ENCODE data around the gene NEDD4L.

The NEDD4L gene

DNA sequence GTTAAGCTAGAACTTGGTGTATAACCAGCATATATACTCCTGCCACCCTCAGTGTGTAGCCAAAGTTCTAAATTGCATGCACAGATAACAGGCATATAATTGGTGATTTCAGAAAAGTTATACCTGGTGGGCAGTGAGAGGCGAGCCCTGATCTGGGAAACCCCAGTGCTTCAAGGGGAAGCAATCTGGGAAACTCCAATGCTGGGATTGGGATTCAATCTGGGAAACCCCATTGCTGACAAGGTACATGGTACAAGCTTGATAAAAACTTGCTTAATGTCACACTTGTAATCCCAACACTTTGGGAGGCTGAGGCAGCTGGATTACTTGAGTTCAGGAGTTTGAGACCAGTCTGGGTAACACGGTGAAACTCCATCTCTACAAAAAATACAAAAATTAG is 147.6 kb downstream of the NEDD4L start:
- no peak for DNase-seq (ENCODE audit: low spot score in 2 of 2)
- Histone ChIP-seq H3K4me1 (peaks cover 3% of the 10 kb centered on the region), H3K36me3 (replicated peaks) (no peaks in the 10 kb centered on the region), H3K9me3 (no peaks in the 10 kb centered on the region), H3K27me3 (ENCODE audit: low read depth) (peaks cover 2% of the 10 kb centered on the region; the same call in 1 of the 2 replicates), H3K4me3 (no peak overlapping the region)
- in situ Hi-C loops (cut with MboI; ENCODE audit: low sequenced_read_pairs), result loop anchor here (25.0 kb wide), 2 partner anchors 296 to 304 kb away; no protein-coding TSS in a partner anchor

DNA sequence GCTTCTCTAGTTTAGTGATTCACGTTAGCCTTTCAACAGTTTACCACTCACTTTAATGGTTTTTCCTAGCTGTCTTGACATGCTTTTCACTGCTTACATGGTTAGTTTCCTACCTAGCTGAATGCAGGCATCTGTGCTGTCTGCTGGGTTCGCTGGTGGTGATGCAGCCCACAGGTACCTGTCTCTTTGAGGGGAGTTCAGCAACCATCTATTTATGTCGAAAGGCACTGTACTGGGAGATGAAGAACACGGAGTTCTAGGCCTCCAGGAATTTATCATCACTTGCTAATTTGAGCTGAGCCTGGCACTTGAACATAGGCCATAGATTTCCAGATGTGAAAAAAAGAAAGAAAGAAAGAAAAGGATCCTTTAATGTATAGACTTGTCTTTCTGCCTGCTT is 148.5 kb downstream of the NEDD4L start:
- Histone ChIP-seq H3K36me3 (replicated peaks) (no peaks in the 10 kb centered on the region), H3K4me3 (no peak overlapping the region), H3K9me3 (no peaks in the 10 kb centered on the region), H3K4me1 (peaks cover 3% of the 10 kb centered on the region), H3K27me3 (ENCODE audit: low read depth) (peaks cover 2% of the 10 kb centered on the region; the same call in 1 of the 2 replicates)
- in situ Hi-C loops (cut with MboI; ENCODE audit: low sequenced_read_pairs), result loop anchor here (25.0 kb wide), 2 partner anchors 295 to 305 kb away; no protein-coding TSS in a partner anchor
- no peak for DNase-seq (ENCODE audit: low spot score in 2 of 2)

DNA sequence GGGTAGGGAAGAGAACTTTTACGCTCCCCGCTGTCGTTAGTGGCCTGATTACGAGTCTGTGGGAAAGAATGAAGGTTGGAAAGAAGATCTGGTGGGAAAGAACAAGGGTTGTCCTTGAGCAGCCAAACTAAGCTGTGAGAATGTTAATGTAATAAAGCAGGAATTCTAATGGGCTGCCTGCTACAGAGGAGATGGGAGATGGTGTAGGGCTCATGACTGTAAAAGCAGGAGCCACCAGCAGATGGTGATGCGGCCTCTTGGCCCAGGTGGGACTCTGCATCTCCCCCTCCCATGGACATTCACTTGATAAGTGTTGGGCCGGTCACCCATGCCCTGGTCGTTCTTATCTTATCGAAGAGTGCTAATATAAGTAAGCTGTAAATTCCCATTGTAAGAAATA is 150.0 kb downstream of the NEDD4L start:
- in situ Hi-C loops (cut with MboI; ENCODE audit: low sequenced_read_pairs), result loop anchor here (25.0 kb wide), 2 partner anchors 293 to 307 kb away; no protein-coding TSS in a partner anchor
- Histone ChIP-seq H3K27me3 (ENCODE audit: low read depth) (peaks cover 2% of the 10 kb centered on the region; the same call in 1 of the 2 replicates), H3K4me3 (no peak overlapping the region), H3K4me1 (no peaks in the 10 kb centered on the region; the same call in 1 of the 2 replicates), H3K36me3 (replicated peaks) (no peaks in the 10 kb centered on the region), H3K9me3 (no peaks in the 10 kb centered on the region)
- no peak for DNase-seq (ENCODE audit: low spot score in 2 of 2)

DNA sequence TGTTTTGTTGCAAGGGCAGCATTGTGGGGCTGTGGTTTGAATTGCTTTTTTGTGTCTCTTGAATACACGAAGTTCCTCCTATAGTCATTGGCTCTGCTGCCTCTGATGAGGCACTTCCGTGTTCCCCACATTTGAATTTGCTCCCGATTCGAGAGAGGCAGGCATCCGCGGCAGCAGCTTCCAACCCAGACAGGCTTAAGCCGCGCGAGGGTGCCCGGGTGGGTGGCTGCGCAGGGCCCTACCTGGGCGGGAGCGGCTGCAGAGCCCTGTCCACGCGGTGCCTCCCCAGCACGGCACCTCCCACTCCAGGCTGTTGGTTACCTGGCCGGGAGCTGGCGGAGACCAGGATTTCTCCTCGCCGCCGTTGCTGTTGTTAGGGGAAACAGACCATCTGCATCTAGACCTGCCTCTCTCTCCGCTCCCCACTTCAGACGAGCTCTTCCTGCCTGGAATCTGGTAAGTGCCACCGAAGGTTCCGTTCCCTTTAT is 151.3 kb downstream of the NEDD4L start:
- H3K4me1 ChIP-seq, result no peaks in the 10 kb centered on the region
- DNase-seq (ENCODE audit: low spot score in 2 of 2), result no peak

DNA sequence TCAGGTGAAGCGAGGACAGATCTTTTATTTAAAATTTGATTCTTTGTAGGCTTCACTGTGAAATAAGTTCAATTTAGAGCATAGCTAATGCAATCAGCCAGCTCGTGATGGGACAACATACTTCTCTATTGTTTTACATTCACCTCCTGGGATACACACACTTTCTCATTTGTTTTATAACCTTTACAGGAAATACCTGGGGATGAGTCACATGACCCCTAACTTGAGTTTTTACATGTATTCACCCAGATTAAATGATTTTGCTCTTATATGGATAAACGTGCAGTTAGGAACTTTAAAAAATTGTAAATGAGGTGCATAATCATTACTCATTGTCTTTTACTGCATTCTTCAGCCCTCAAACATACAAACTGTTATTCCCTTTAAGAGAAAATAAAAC is 152.1 kb downstream of the NEDD4L start:
- Histone ChIP-seq H3K9me3 (no peaks in the 10 kb centered on the region), H3K27me3 (ENCODE audit: low read depth) (peaks cover 2% of the 10 kb centered on the region; the same call in 1 of the 2 replicates), H3K36me3 (replicated peaks) (no peaks in the 10 kb centered on the region), H3K4me3 (no peak overlapping the region), H3K4me1 (no peaks in the 10 kb centered on the region)
- in situ Hi-C loops (cut with MboI; ENCODE audit: low sequenced_read_pairs), result loop anchor here (25.0 kb wide), 2 partner anchors 291 to 309 kb away; no protein-coding TSS in a partner anchor
- no peak for DNase-seq (ENCODE audit: low spot score in 2 of 2)

More for the DNA sequence above, 151.3 kb downstream of the NEDD4L start:
- Histone ChIP-seq H3K9me3 (no peaks in the 10 kb centered on the region), H3K27me3 (ENCODE audit: low read depth) (peaks cover 2% of the 10 kb centered on the region; the same call in 1 of the 2 replicates), H3K36me3 (replicated peaks) (no peaks in the 10 kb centered on the region), H3K4me3 (no peak overlapping the region)
- in situ Hi-C loops (cut with MboI; ENCODE audit: low sequenced_read_pairs), result loop anchor here (25.0 kb wide), 2 partner anchors 292 to 308 kb away; no protein-coding TSS in a partner anchor

DNA sequence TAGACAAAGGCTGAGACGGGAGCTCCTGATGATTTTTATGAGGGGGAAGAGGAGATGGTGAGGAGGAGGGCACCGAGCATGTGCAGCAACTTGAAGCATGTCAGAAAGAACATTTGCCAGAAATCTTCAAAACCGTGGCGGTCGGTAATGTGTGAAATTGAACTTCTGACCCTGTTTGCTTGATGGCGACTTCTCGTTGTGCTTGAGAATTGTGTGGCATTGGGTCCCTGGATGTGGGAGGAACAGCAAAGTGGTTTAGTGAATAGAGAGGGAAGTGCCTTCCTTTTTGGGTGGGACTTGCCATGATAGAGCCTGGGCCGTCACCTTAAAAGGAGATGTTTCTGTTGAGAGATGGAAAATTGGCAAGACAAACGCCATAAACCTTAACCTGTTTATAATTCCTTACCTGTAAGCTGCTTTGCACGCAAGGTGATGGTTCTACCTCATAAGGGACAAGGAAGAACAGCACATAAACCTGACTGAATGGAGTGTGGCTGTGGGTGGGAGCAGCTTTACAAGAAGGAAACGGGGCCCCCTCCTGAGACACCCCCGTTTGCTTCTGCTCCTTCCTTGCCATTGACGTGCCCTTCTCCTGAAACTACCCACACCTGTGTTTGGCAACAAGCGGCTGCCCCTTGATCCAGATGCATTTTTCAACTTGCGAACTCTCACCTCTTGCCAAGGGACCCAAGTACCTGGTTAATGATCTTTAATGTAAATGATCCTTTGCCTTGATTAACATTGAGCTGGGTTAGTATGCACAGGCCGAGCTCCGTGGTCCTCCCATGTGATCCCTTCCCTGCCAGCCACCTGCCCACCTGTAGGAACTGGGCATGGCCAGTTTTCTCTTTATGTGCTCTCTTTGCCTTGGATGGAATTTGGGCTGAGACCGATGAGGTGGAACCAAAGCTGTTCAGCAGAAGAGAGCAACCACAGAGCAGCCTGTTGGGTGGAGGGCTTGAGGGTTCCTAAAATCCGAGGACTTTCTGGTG is 153.2 kb downstream of the NEDD4L start:
- in situ Hi-C loops (cut with MboI; ENCODE audit: low sequenced_read_pairs), result loop anchor here (25.0 kb wide), 2 partner anchors 290 to 310 kb away; no protein-coding TSS in a partner anchor
- Histone ChIP-seq H3K36me3 (replicated peaks) (no peaks in the 10 kb centered on the region), H3K27me3 (ENCODE audit: low read depth) (peaks cover under 1% of the 10 kb centered on the region; the same call in 1 of the 2 replicates), H3K4me3 (no peak overlapping the region), H3K4me1 (peaks cover 4% of the 10 kb centered on the region), H3K9me3 (no peaks in the 10 kb centered on the region)
- DNase-seq (ENCODE audit: low spot score in 2 of 2), result no peak

DNA sequence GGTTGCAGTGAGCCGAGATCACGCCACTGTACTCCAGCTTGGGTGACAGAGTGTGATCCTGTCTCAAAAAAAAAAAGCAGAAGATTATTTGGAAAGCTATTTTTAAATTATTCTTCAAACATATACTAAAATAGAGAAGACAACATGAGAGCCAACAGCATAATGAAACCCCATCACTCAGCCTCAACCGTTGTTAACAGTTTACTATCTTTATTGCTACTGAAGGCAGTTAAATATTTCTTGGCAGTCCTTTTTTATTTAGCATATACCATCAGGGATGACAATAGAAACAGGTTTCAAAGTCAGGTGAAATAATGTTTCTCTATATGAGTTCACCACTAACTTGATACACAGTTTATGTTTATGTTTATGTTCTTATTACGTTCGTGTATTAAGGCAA is 157.2 kb downstream of the NEDD4L start:
- Histone ChIP-seq H3K36me3 (replicated peaks) (no peaks in the 10 kb centered on the region), H3K4me1 (peaks cover 4% of the 10 kb centered on the region), H3K9me3 (no peaks in the 10 kb centered on the region), H3K4me3 (no peak overlapping the region), H3K27me3 (ENCODE audit: low read depth) (peaks cover 12% of the 10 kb centered on the region)
- in situ Hi-C loops (cut with MboI; ENCODE audit: low sequenced_read_pairs), result no loop called here
- DNase-seq (ENCODE audit: low spot score in 2 of 2), result no peak

DNA sequence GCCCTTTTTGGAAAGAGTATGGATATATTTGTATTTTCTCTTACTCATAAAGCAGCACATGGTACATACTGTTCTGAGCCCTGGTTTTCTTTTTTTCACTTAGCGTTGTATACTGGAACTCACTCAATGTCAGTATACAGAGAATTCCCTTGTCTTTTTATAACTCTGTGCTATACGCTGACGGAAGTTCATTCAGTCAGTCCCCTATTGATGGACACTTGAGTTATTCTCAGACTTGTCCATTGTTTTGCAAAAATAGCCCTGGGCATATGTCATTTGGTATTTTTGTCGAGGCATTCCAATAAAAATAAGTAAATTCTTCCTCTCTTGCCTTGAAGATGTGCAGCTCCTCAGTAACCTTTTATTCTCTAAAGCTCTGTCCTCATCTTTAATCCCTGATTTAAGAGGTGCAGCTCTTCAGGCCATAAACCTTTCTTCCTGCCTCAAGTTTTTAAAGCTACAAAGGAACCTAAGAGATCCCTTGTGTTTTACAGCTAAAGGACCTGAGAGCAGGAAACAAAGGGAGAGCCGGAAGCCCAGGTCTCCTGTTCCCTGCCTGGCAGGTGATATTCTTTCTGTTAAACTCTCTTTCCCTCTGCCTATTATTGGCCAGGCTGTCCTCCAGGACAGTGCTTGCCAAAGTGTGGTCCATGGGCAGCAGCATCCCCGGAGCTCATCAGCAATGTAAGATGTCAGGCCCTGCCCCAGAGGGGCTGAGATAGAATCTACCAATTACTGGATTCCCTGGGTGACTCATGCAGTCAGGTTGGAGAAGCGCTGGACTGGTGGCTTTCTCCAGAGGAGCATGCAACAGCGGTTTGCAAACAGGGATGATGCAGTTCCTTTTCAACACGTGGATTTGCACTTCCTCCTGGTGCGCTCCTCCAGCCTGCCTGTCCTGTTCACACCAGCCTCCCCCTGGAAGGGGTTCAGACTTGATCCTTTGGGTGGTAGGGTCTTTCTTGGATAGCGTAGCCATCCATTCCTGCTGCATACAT is 158.0 kb downstream of the NEDD4L start:
- peaks cover 4% of the 10 kb centered on the region for H3K4me1 ChIP-seq
- no peaks in the 10 kb centered on the region for H3K9me3 ChIP-seq
- H3K36me3 ChIP-seq (replicated peaks), result no peaks in the 10 kb centered on the region
- H3K27me3 ChIP-seq (ENCODE audit: low read depth), result peaks cover 12% of the 10 kb centered on the region
- peak; percentile 38 to 87 for DNase-seq (ENCODE audit: low spot score in 2 of 2)
- H3K4me3 ChIP-seq, result no peak overlapping the region
- in situ Hi-C loops (cut with MboI; ENCODE audit: low sequenced_read_pairs), result no loop called here

DNA sequence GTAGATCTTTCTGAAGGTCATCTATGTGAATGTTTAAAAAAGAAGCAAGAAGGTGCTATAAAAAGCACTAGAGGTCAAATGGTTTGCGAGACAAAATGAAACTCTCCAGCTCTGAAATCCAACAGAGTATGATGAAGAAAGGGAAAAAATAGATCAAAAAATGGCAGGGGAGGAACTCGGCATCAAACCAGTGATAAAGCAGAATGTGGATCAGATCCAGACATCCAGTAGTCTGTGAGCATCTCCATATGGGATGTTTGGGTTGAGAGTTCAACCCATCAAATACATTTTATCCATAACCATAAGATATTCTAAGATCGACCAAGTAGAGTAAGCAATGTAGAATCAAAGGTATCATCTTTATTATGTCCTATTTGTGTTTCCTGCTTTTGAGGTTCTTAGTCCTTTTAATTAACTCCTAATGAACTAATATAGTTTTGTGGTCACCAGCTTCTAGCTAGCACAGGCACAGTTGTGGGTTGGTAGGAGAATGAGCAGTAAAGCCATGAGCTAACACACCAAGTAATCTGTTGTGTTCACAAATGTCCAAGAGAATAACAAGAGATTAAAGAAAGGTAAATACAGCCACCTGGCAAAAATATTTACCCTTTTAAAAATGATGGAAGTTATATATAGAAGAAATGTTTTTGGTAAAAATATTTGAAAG is 160.9 kb downstream of the NEDD4L start:
- no peaks in the 10 kb centered on the region for H3K9me3 ChIP-seq
- H3K4me3 ChIP-seq, result no peak overlapping the region
- H3K27me3 ChIP-seq (ENCODE audit: low read depth), result peaks cover 12% of the 10 kb centered on the region
- DNase-seq (ENCODE audit: low spot score in 2 of 2), result no peak
- in situ Hi-C loops (cut with MboI; ENCODE audit: low sequenced_read_pairs), result no loop called here
- no peaks in the 10 kb centered on the region for H3K36me3 ChIP-seq (replicated peaks)
- peaks cover 4% of the 10 kb centered on the region for H3K4me1 ChIP-seq

DNA sequence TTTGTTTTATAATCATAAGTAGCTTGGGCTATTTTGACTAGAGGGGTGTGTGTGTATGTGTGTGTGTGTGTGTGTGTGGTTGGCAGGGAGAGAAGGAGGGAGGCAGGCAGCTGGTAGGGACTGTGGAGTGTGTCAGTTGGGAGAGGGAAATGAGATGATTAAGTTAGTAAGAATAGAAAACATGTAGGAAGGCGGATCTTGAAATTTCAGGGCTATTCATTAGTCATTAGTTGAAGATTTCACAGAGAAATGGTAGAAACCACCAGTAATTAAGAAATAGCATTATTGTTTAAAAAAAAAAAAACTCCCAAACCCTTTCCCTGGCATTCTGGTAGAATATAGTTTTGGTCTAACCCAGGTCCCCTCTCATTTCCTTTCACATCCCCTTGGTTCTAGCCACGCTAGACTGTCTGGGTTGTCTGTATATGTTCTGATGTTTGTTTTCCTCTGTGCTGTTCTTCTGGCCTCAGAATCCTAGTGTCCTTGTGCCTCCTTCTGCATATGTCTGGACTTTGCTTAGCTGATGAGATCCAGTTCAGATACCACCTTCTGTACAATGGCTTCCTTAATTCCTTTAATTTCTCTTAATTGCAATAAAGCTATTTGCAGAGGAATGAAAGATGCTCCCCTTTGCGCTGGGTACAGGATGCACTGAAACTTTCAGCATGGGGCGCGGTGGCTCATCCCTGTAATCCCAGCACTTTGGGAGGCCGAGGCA is 161.6 kb downstream of the NEDD4L start:
- Histone ChIP-seq H3K4me1 (peaks cover 4% of the 10 kb centered on the region), H3K36me3 (replicated peaks) (no peaks in the 10 kb centered on the region), H3K9me3 (no peaks in the 10 kb centered on the region), H3K27me3 (ENCODE audit: low read depth) (peaks cover 12% of the 10 kb centered on the region), H3K4me3 (no peak overlapping the region)
- DNase-seq (ENCODE audit: low spot score in 2 of 2), result no peak
- in situ Hi-C loops (cut with MboI; ENCODE audit: low sequenced_read_pairs), result no loop called here

DNA sequence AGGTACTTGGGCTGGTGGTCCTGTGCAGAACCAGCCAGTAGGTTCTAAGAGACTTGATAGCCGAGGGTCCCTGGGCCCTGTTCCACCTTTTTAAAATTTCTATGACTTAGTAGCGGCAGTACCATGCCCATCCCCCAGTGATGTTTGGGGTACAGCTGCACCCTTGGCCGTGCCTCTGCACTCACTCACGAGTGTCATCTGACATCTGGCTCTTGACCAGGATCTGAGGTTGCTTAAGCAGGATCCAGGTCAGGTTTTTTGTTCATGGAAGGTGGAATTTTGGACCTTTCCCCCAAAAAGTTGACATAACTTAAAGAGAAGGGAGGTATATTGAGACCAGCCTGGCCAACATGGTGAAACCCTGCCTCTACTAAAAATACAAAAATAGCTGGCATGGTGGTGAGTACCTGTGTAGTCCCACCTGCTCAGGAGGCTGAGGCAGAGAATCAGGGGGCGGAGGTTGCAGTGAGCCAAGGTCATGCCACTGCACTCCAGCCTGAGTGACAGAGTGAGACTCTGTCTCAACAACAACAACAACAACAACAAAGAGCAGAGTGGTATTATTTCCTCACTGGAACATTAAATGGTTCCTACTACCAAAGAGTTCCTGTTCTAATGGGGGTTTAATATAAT is 163.6 kb downstream of the NEDD4L start:
- in situ Hi-C loops (cut with MboI; ENCODE audit: low sequenced_read_pairs), result no loop called here
- no peaks in the 10 kb centered on the region for H3K4me1 ChIP-seq

More for the DNA sequence above, 163.6 kb downstream of the NEDD4L start:
- Histone ChIP-seq H3K4me3 (no peak overlapping the region), H3K27me3 (ENCODE audit: low read depth) (peaks cover 12% of the 10 kb centered on the region), H3K9me3 (no peaks in the 10 kb centered on the region), H3K36me3 (replicated peaks) (no peaks in the 10 kb centered on the region)
- DNase-seq (ENCODE audit: low spot score in 2 of 2), result no peak
